ENCODE results near the gene TBCD. TPM values are rescaled to one million over a fixed set of nuclear protein-coding genes. Genes with fewer than 3 reads are reported as not detected.

TBCD gene
- total RNA-seq, 1 donor from 2014 or later: 55.5 TPM

DNA sequence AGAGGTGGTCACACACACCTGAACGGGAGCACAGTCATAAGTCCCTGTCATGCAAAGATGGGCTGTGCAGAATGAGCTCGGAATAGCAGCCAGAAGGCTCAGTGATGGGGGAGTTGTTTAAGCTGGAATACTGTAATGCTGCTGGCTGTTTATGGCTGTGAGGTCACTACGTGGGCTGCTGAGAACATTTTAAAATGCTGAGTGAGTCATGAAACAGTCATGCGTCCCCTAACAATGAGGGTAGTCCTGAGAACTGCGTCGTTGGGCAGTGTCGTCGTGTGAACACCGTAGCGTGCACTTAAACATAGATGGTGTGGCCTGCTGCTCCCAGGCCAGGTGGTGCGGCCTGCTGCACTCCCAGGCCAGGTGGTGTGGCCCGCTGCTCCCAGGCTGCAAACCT, 39.7 kb downstream of the TBCD start:
- ATAC-seq: no peak

- peak; percentile 77 for ATAC-seq
Measured at GRCh38 chr17:82793974-82794630, 42.2 kb downstream of the TBCD start.

GRCh38 chr17:82794781-82795482, 43.1 kb downstream of the TBCD start:
- no peak for ATAC-seq

DNA sequence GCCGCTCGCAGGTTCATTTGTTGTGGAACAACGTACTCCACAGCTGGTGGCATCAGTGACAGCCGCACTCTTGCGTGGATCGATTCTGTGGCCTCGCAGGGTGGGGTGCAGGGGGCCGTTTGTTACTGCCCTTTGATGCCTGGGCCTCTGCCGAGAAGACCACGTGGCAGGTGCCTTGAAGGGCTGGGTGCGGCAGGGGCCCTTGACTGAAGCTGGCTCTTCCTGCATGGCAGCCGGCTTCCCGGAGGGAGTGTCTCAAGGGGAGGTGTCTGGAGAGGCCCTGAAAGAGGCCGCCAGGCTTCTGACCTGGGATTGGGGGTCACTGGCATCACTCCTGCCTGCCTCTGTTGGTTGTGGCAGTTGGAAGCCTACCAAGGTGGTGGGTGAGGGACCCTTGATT, 43.8 kb downstream of the TBCD start:
- ATAC-seq: no peak

GRCh38 chr17:82797061-82797460, 45.2 kb downstream of the TBCD start:
- no peak for ATAC-seq

DNA sequence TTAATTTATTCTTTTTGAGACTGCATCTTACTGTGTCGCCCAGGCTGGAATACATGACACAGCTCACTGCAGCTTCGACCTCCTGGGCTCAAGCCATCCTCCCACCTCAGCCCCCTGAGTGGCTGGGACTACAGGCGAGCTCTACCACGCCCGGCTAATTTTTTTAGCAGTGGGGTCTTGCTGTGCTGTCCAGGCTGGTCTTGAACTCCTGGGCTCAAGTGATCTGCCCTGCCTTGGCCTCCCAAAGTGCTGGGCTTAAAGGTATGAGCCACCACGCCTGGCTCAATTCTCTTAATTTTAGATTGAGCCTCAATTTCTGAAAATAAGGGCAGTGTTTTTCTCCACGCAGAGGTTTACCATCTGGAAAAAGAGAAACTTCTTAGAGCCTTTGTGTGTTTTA, 46.9 kb downstream of the TBCD start:
- ATAC-seq: no peak

- peak; percentile 13 for ATAC-seq
Measured at GRCh38 chr17:82799591-82799990, 47.7 kb downstream of the TBCD start.

DNA sequence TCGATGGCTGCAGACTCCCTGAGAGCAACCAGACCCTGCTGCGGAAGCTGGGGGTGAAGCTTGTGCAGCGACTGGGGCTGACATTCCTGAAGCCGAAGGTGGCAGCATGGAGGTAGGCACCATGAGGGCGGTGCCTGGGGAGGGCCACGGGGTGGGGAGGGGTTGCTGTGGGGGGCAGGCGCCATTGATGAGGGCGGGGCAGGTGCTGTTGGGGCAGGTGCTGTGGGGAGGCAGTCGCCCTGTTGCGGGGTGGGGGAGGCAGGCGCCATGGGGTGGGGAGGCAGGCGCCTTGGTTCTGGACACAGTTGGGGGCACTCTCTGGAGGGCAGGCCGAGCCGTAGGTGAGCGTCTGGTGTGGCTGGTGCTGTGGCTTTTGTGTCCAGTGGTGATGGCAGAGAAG, 49.0 kb downstream of the TBCD start:
- ATAC-seq: no peak

DNA sequence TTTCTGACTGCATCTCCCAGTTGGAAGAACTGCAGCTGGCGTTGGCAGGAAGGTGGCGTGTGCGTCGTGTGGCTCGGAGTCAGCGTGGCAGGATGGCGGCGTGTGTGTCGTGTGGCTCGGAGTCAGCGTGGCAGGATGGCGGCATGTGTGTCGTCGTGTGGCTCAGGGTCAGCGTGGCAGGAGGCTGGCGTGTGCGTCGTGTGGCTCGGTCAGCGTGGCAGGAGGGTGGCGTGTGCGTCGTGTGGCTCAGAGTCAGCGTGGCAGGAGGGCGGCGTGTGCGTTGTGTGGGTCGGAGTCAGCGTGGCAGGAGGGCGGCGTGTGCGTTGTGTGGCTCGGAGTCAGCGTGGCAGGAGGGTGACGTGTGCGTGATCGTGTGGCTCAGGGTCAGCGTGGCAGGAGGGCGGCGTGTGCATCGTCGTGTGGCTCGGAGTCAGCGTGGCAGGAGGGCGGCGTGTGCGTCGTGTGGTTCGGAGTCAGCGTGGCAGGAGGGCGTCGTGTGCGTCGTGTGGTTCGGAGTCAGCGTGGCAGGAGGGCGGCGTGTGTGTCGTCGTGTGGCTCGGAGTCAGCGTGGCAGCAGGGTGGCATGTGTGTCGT, 49.6 kb downstream of the TBCD start:
- no peak for ATAC-seq

DNA sequence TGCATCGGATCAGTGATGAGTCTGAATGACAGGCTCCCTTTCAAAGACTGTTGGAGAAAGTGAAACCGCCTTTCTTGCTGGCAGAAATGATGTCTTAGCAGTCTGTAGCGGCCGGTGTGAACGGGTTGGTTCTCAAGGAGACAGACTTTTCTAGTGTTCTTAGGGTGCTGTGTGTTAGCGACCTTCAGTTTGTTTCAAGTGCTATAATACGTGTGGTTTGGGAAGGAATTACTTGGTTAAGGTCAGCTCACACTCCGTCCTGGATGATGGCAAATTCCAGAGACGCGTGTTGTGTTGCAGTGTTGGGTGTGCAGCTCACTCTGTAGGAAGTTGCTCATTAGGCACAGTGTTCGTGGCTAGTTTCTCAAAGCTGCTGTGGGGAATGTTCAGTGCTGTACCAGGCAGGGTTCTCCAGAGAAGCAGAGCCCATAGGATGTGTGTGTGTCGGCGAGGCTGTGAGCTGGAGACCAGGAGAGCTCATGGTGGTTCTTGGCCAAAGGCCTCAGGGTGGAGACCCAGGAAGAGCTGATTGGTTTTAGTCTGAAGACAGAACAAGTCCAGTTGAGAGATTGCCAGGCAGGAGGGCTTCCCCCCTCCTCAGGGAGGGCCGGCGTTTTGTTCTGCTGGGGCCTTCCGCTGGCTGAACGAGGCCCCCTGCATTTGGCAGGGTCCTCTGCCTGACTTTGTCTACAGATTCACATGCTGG, 50.4 kb downstream of the TBCD start:
- ATAC-seq: no peak

DNA sequence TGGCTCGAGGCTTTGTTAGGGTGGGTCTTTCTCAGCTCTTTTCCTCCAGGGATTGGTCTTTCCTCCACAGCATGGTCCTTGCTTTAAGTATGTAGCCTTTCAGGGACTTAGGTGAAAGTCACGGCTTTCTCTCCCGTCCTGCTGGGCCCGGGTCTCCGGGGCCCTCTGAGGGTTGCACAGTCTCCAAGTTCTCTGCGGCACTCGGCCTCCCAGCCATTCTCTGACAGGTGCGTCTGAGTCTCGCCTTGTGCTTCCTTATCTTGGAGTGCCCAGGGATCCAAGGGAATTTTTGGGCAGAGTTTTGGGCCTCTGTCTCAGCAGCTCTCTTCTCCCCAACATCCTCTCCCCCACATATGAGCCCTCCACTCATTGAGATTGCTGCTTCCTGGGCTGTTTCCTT, 51.3 kb downstream of the TBCD start:
- no peak for ATAC-seq

GRCh38 chr17:82803606-82804005, 51.7 kb downstream of the TBCD start:
- ATAC-seq: no peak

DNA sequence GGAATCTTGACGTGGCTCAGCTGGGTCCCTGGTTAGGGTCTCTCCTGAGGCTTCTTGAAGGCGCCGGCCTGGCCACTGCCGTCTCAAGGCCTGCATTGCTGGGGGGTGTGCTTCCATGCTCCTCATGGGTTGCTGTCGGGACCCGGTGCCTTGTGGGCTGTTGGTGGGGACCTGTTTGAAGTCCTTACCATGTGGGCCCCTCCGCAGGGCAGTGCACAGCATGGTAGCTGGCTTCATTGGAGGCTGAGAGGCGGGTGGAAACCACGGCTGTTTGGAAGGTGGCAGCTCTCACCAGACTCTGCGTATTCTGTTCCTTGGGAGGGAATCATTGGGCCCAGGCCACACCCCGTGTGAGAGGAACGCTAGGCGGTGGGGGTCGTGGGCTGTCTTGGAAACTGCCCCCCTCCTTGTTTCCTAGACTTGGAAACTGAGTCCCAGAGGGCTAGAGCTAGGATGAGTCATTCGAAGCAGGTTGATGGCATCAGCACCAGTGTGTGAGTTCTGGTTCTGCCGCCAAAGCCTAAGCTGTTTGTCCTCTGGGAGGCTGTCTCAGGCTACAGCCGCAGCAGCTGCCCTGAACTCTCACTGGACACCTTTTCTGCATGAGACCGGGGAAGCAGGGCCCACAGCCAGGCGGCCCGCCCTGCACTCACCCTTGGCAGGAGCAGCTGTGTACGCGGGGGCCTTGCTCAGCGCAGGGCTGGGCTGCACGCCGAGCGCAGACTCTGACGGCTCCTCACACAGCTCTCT, 52.8 kb downstream of the TBCD start:
- ATAC-seq: peak; percentile 37

DNA sequence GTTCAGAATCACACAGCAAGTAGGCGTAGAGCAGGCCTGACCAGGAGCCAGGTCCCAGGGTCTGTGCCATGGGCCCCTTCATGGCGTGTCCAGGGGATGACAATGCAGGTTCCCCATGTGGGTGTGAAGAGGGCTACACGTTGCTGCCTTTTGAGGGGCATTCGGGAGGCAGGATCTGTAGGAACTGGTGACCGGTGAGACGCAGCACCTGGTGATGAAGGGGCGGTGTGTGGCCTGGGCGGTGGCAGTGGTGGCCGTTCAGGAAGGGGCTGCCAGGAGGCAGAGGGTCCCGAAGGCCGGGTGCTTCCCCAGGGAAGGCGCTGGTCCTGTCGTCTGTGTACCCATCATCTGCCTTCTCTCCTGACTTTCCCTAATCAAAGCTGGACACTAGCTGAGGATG, 53.4 kb downstream of the TBCD start:
- no peak for ATAC-seq

- ATAC-seq: no peak
Measured at GRCh38 chr17:82805823-82806222, 54.0 kb downstream of the TBCD start.

DNA sequence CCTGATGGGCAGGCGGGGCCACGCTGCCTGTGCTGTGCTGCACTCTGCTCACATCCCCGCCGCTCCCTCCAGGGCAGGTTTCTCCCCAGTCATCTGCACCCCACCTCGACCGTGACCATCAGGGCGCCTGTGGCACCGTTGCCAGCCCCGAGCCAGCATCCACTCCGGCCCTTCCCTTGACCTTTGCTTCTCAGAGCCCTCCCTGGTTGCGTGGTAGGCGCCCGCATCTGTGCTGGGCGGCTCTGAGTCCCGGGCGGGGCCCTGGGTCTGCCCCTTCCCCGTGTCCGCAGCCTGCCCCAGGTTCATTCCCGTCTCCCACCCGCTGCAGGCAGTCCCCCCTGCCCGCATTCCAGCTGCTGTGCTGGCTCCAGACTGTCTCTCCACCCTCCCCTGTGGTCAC, 54.8 kb downstream of the TBCD start:
- no peak for ATAC-seq

DNA sequence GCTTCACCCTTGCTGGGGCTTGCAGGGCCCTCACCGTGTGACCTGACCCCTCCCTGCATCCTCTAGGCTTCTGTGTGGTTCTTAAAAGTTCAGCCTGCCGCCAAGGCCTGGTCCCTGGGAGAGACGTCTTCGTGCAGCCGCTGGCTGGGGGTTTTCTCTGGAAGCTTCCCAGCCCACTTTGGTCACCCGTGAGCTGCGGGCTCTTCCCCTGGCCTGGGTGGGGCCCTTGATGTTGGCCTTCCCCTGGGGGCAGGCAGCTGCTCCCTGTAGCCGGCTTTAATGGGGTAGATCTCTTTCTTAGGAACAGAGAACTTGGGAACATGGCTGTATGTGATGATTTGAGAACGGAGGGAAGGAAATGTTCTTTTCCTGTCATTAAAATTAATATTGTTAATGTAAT, 55.2 kb downstream of the TBCD start:
- ATAC-seq: no peak

GRCh38 chr17:82807562-82807961, 55.7 kb downstream of the TBCD start:
- ATAC-seq: no peak

DNA sequence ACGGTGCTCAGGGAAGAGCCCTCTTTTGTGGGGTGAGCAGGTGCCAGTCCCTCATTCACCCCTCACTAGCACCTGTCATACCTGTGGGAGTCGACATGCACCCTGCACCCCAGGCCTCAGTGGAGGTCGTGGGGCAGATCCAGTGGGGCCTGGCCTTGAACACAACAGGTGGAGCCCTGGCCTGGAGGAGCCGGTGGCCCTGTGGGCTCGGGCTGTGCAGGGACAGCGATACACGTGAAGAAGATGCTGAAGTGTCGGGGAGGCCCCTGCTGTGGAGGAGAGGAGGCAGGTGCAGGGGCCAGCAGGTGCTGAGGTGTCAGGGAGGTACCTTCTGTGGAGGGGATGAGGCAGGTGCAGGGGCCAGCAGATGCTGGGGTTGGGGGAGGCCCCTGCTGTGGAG, 56.1 kb downstream of the TBCD start:
- ATAC-seq: no peak

- no peak for ATAC-seq
Measured at GRCh38 chr17:82808921-82809905, 57.3 kb downstream of the TBCD start.

DNA sequence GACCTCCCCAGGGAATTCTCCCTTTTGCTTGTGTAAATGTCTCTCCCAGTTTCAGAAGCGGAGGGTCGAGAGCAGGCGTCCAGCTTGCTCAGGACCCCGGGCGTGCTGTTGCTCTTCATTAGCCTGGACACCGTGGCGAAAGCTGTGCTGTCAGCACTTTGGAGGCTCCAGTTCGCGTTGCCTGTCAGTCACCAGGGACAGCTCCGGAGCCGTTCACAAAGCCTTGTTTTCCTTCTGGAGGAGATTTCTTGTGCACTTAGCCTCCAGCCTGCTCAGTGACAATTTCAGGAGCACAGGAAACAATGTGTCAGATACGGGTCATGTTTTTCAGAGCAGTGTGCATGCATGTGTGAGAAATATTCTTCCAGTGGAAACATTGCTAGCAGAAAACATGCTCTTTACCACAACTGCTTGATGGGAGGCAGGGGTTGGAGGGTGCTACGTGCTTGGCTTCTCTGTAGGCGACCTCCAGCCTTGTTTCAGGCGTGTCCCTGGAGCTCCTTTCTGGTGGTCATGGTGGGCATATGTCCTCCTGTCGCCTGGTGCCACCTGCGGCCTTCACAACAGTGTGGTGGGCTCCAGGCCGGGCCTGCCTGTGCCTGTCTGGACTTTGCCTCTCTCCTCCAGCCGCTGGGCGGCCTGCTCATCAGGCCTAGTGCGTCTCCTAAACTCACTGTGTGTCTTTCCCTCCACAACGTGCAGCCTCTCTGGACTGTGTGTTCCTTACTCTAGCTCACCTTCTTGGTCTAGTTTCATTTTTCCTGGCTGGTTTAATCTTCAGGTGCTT, 59.0 kb downstream of the TBCD start:
- ATAC-seq: no peak

Data from esophagus mucosa (tissue), 1 donor.